ENCODE data around the gene KISS1R. TPM values are rescaled to one million over a fixed set of nuclear protein-coding genes. Genes with fewer than 3 reads are reported as not detected.
A peak's percentile ranks its signal among the peaks of the same experiment; 100 is the strongest.

The KISS1R gene
- polyA plus RNA-seq, 1 experiment = not detected

- CTCF ChIA-PET = interaction anchor here (0.6 to 1.5 kb wide), 4 partner anchors 55 to 179 kb away, joined by 3 to 7 read pairs (median 4); partner anchors contain the start of gene WDR18
Measured at GRCh38 chr19:927351-927779, 10.2 kb downstream of the KISS1R start.

GRCh38 chr19:927780-928401 is 10.8 kb downstream of the KISS1R start:
- no peak for DNase-seq (ENCODE audit: low read depth)
- Histone ChIP-seq H3K27me3 (ENCODE audit: control insufficient read depth, insufficient read depth, low read length) (no peaks in the 10 kb centered on the region), H3K4me3 (ENCODE audit: low read depth, low read length) (peak overlapping the region; percentile 91), H3K36me3 (ENCODE audit: control insufficient read depth, insufficient read depth, low read length) (peaks cover 15% of the 10 kb centered on the region)
- no peak for TF ChIP-seq CTCF (IDR thresholded peaks at IDR 0.05; ENCODE audit: insufficient read depth, low read depth, low read length)
- CTCF ChIA-PET = interaction anchor here (1.3 to 1.5 kb wide), 2 partner anchors 54 to 56 kb away, joined by 3 to 7 read pairs; partner anchors contain the start of gene WDR18
- POLR2A ChIA-PET = interaction anchor here (0.6 kb wide), 1 partner anchor 28 kb away, joined by 9 read pairs; no protein-coding TSS in a partner anchor

More at GRCh38 chr19:927351-927779, 10.2 kb downstream of the KISS1R start:
- Histone ChIP-seq H3K36me3 (ENCODE audit: control insufficient read depth, insufficient read depth, low read length) (peaks cover 12% of the 10 kb centered on the region), H3K4me3 (ENCODE audit: low read depth, low read length) (peak overlapping the region; percentile 91), H3K27me3 (ENCODE audit: control insufficient read depth, insufficient read depth, low read length) (no peaks in the 10 kb centered on the region)
- no peak for TF ChIP-seq CTCF (IDR thresholded peaks at IDR 0.05; ENCODE audit: insufficient read depth, low read depth, low read length)
- POLR2A ChIA-PET = no interaction called here
- DNase-seq (ENCODE audit: low read depth) = no peak

GRCh38 chr19:928471-929202 is 11.5 kb downstream of the KISS1R start:
- no peak for DNase-seq (ENCODE audit: low read depth)
- ChIA-PET CTCF (interaction anchor here (1.5 kb wide), 1 partner anchor 53 kb away, joined by 7 read pairs; no protein-coding TSS in a partner anchor), POLR2A (interaction anchor here (0.6 kb wide), 1 partner anchor 28 kb away, joined by 9 read pairs; no protein-coding TSS in a partner anchor)
- no peak for TF ChIP-seq CTCF (IDR thresholded peaks at IDR 0.05; ENCODE audit: insufficient read depth, low read depth, low read length)
- Histone ChIP-seq H3K27me3 (ENCODE audit: control insufficient read depth, insufficient read depth, low read length) (no peaks in the 10 kb centered on the region), H3K4me3 (ENCODE audit: low read depth, low read length) (peak overlapping the region; percentile 91; the same call in 1 of the 2 replicates), H3K36me3 (ENCODE audit: control insufficient read depth, insufficient read depth, low read length) (peaks cover 15% of the 10 kb centered on the region)

- CTCF ChIA-PET = no interaction called here
- no peak for TF ChIP-seq CTCF (IDR thresholded peaks at IDR 0.05; ENCODE audit: insufficient read depth, low read depth, low read length)
- Histone ChIP-seq H3K36me3 (ENCODE audit: control insufficient read depth, insufficient read depth, low read length) (peaks cover 15% of the 10 kb centered on the region), H3K4me3 (ENCODE audit: low read depth, low read length) (no peak overlapping the region), H3K27me3 (ENCODE audit: control insufficient read depth, insufficient read depth, low read length) (no peaks in the 10 kb centered on the region)
- POLR2A ChIA-PET = no interaction called here
- DNase-seq (ENCODE audit: low read depth) = no peak
Measured at GRCh38 chr19:929203-929890, 12.2 kb downstream of the KISS1R start.

- POLR2A ChIA-PET = no interaction called here
- H3K4me3 ChIP-seq (ENCODE audit: low read depth, low read length) = no peak overlapping the region
- TF ChIP-seq CTCF (IDR thresholded peaks at IDR 0.05; ENCODE audit: insufficient read depth, low read depth, low read length) = no peak
- CTCF ChIA-PET = no interaction called here
- H3K36me3 ChIP-seq (ENCODE audit: control insufficient read depth, insufficient read depth, low read length) = peaks cover 15% of the 10 kb centered on the region
- no peaks in the 10 kb centered on the region for H3K27me3 ChIP-seq (ENCODE audit: control insufficient read depth, insufficient read depth, low read length)
- no peak for DNase-seq (ENCODE audit: low read depth)
Measured at GRCh38 chr19:929891-930258, 12.7 kb downstream of the KISS1R start.

Data from BJ (cell line).